Activated T-cell treated with anti-CD3 and anti-CD28 coated beads, Interleukin-2, amount 50 U/mL, for 72 hours (primary cell): ENCODE results near the gene PRDM12. TPM values are rescaled to one million over a fixed set of nuclear protein-coding genes. Genes with fewer than 3 reads are reported as not detected.

Experiments
- ATAC-seq, 2 donors: fragments of 150-1000 bp; cut with Tn5 transposase; replicated peaks in 1 of 2; 2 replicates each; pipeline ENCODE4 v1.10.0; 2021; ENCODE audit warnings: moderate library complexity in 2 of 2, mild to moderate bottlenecking in 1 of 2
- DNase-seq, 2 donors: peaks; one replicate each; pipeline ENCODE4 v3.0.0; 2021 to 2022; ENCODE audit warnings: mixed read lengths in 1 of 2
- H3K27ac Mint-ChIP-seq: one replicate; pipeline ENCODE4 v1.8.0; 2022; ENCODE audit warnings: mild to moderate bottlenecking, moderate library complexity, mixed read lengths
- H3K27me3 Mint-ChIP-seq: one replicate; pipeline ENCODE4 v1.8.0; 2022; ENCODE audit warnings: low read depth, mixed read lengths
- H3K36me3 Mint-ChIP-seq, 2 donors: one replicate each; pipeline ENCODE4 v1.8.0; 2022; ENCODE audit warnings: mixed read lengths in 2 of 2, mild to moderate bottlenecking in 1 of 2; ENCODE audit not compliant: insufficient read depth in 2 of 2
- H3K4me1 Mint-ChIP-seq: one replicate; pipeline ENCODE4 v1.8.0; 2022; ENCODE audit warnings: low read depth, mixed read lengths
- H3K4me3 Mint-ChIP-seq, 2 donors: one replicate each; pipeline ENCODE4 v1.8.0; 2022; ENCODE audit warnings: mild to moderate bottlenecking in 2 of 2, mixed read lengths in 2 of 2, moderate library complexity in 2 of 2
- H3K9me3 Mint-ChIP-seq, 2 donors: one replicate each; pipeline ENCODE4 v1.8.0; 2022; ENCODE audit warnings: mixed read lengths in 2 of 2
- total RNA-seq, 2 donors: library from RNA; stranded (reverse); gene quantifications; one replicate each; pipeline ENCODE4 v1.2.3, GENCODE V29; 2022

The PRDM12 gene
- total RNA-seq, 2 donors from 2014 or later = not detected

- H3K4me1 Mint-ChIP-seq = no peaks in the 10 kb centered on the region
- H3K9me3 Mint-ChIP-seq = peaks cover 0 to under 1% of the 10 kb centered on the region in 2 donors
- no peaks in the 10 kb centered on the region for H3K36me3 Mint-ChIP-seq
- peak in 1 of 2 donors; percentile 22 for ATAC-seq
- no peak overlapping the region for H3K27ac Mint-ChIP-seq
- H3K27me3 Mint-ChIP-seq = no peaks in the 10 kb centered on the region
- DNase-seq = no peak
- no peak overlapping the region for H3K4me3 Mint-ChIP-seq
Measured at GRCh38 chr9:130640681-130641080, 23.7 kb upstream of the PRDM12 start.

GRCh38 chr9:130642926-130643325, 21.5 kb upstream of the PRDM12 start:
- Mint-ChIP-seq H3K27me3 (no peaks in the 10 kb centered on the region), H3K9me3 (peaks cover 5% of the 10 kb centered on the region in 2 donors), H3K36me3 (peaks cover 2% of the 10 kb centered on the region in 2 donors), H3K4me1 (no peaks in the 10 kb centered on the region), H3K27ac (no peak overlapping the region), H3K4me3 (no peak overlapping the region)
- ATAC-seq (no peak), DNase-seq (no peak)

- H3K4me1 Mint-ChIP-seq = no peaks in the 10 kb centered on the region
- H3K27ac Mint-ChIP-seq = no peak overlapping the region
- peaks cover 15% of the 10 kb centered on the region for H3K27me3 Mint-ChIP-seq
- no peak for ATAC-seq
- peaks cover 2% of the 10 kb centered on the region in 2 donors for H3K36me3 Mint-ChIP-seq
- H3K4me3 Mint-ChIP-seq = no peak overlapping the region
- peaks cover 2% of the 10 kb centered on the region in 2 donors for H3K9me3 Mint-ChIP-seq
- no peak for DNase-seq
Measured at GRCh38 chr9:130651221-130651620, 13.2 kb upstream of the PRDM12 start.

DNA sequence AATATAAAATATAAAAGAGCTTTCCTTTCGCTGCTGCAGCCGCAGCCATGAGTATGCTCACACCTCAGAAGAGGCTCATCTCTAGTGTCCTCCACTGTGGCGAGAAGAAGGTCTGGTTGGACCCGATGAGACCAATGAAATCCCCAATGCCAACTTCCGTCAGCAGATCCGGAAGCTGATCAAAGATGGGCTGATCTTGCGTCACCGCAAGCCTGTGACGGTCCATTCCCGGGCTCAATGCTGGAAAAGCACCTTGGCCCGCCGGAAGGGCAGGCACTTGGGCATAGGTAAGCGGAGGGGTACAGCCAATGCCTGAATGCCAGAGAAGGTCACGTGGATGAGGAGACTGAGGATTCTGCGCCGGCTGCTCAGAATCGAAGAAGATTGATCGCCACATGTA, 12.6 kb upstream of the PRDM12 start:
- peaks cover 21% of the 10 kb centered on the region for H3K27me3 Mint-ChIP-seq
- H3K4me3 Mint-ChIP-seq = no peak overlapping the region
- H3K9me3 Mint-ChIP-seq = no peaks in the 10 kb centered on the region
- no peaks in the 10 kb centered on the region for H3K4me1 Mint-ChIP-seq
- ATAC-seq = no peak
- no peaks in the 10 kb centered on the region for H3K36me3 Mint-ChIP-seq
- no peak overlapping the region for H3K27ac Mint-ChIP-seq
- DNase-seq = no peak

- no peaks in the 10 kb centered on the region for H3K9me3 Mint-ChIP-seq
- H3K27ac Mint-ChIP-seq = no peak overlapping the region
- H3K36me3 Mint-ChIP-seq = no peaks in the 10 kb centered on the region
- no peak overlapping the region for H3K4me3 Mint-ChIP-seq
- DNase-seq (no peak), ATAC-seq (no peak)
- H3K27me3 Mint-ChIP-seq = peaks cover 39% of the 10 kb centered on the region
- H3K4me1 Mint-ChIP-seq = peaks cover 3% of the 10 kb centered on the region
Measured at GRCh38 chr9:130654879-130655278, 9.5 kb upstream of the PRDM12 start.

DNA sequence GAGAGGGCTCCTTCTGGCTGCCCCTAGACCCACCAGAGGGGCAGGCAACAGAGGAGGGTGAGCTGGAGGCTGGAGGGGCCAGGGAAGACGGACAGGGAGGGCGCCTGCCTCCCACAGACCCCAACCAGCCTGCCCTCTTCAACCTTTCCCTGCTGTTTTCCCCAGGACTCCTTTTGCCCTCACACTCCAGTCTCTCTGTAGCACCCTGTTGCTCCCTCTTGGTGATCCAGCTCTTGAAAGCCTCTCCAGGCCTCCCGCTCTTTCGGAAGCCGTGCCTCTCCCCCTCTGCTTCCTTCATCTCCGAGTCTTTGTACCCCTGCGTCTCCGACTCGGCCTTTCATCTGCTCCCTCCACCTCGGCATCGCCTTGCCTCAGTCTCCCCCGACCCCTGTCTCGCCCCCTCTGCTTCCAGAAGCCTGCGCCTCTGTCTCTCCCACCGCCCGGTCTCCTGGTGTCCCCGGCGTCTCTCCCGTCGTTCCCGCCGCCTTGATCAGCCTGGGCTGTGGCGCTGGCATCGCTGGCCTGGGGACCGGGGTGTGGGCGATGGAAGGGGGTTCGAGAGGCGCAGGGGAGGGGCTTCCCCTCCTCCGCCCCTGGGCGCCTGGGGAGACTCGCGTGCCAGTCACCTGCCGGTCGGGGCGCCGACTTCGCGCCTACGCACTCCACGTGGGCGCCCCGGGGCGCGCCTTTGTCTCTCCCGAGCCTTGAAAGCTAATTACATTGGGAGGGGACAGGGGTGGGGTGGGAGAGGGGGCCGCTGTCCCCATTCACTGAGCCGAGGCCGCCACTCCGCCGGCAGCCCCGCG, 5.3 kb upstream of the PRDM12 start:
- Mint-ChIP-seq H3K4me1 (peaks cover 21% of the 10 kb centered on the region), H3K27ac (no peak overlapping the region), H3K4me3 (no peak overlapping the region), H3K9me3 (no peaks in the 10 kb centered on the region), H3K36me3 (no peaks in the 10 kb centered on the region), H3K27me3 (peaks cover 61% of the 10 kb centered on the region)
- DNase-seq (no peak), ATAC-seq (no peak)

GRCh38 chr9:130659699-130660248, 4.6 kb upstream of the PRDM12 start:
- DNase-seq = no peak
- Mint-ChIP-seq H3K36me3 (no peaks in the 10 kb centered on the region), H3K4me3 (peak overlapping the region; percentile 67 to 72), H3K4me1 (peaks cover 21% of the 10 kb centered on the region), H3K27me3 (peaks cover 62% of the 10 kb centered on the region), H3K9me3 (no peaks in the 10 kb centered on the region), H3K27ac (no peak overlapping the region)
- no peak for ATAC-seq

DNA sequence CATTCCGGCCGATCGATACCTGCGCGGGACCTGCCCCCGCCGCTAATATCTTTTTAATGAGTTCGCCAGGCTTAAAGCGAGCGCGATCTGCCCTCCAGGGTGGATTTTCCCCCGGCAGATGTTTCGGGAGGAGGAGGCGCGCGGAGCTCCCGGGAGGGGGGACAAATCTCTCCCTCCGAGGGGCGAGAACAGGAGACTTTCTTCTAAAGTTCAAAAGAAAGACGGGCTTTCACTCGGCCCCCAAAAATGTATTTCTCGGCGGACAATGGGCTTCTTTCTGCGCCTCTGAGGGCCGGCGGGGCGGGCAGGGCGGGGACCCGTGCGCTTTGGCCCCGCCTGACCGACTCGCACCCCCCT, 4.1 kb upstream of the PRDM12 start:
- Mint-ChIP-seq H3K27me3 (peaks cover 60% of the 10 kb centered on the region), H3K9me3 (no peaks in the 10 kb centered on the region), H3K27ac (no peak overlapping the region), H3K36me3 (peaks cover 0 to under 1% of the 10 kb centered on the region in 2 donors), H3K4me1 (peaks cover 22% of the 10 kb centered on the region), H3K4me3 (peak overlapping the region in 1 of 2 donors; percentile 42)
- no peak for ATAC-seq
- no peak for DNase-seq

DNA sequence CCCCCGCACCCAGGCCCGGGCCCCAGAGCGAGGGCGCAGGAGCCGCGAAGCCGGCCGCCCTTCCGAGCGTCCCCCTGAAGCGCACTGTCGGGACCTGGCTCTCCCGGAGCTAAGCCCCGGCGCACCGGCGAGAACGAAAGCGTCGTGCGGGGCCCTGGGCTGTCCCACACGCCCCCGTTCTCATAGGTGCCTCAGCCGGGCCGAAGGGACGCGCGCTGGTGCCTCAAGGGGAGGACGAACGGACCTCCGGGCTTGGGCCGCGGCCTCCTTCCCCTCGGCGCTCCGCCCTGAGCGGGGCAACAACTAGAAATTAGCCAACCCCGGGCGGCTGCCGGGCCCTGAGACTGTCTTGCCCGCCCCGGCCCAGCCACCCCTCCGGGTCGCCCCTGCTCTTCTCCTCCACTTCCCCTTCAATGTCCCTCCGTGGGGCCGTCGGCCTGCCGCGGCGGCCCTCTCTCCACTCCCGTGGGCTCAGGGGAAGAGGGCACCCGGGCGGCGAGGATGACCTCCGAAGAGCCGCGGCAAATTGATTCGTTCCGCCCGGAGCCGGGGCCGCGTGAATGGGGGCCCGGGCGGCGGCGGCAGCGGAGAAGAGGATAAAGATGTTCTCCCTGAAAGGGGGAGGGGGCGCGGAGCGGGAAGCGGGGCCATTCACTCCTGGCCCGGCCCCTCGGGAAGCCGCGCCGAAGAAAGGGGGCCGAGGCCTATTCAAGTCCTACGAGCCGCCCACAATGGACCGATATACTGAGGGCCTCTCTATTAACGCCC, 3.5 kb upstream of the PRDM12 start:
- H3K36me3 Mint-ChIP-seq = peaks cover 0 to 3% of the 10 kb centered on the region in 2 donors
- DNase-seq (no peak), ATAC-seq (no peak)
- H3K27me3 Mint-ChIP-seq = peaks cover 60% of the 10 kb centered on the region
- no peaks in the 10 kb centered on the region for H3K9me3 Mint-ChIP-seq
- H3K4me1 Mint-ChIP-seq = peaks cover 27% of the 10 kb centered on the region
- no peak overlapping the region for H3K27ac Mint-ChIP-seq
- peak overlapping the region; percentile 58 to 61 for H3K4me3 Mint-ChIP-seq

DNA sequence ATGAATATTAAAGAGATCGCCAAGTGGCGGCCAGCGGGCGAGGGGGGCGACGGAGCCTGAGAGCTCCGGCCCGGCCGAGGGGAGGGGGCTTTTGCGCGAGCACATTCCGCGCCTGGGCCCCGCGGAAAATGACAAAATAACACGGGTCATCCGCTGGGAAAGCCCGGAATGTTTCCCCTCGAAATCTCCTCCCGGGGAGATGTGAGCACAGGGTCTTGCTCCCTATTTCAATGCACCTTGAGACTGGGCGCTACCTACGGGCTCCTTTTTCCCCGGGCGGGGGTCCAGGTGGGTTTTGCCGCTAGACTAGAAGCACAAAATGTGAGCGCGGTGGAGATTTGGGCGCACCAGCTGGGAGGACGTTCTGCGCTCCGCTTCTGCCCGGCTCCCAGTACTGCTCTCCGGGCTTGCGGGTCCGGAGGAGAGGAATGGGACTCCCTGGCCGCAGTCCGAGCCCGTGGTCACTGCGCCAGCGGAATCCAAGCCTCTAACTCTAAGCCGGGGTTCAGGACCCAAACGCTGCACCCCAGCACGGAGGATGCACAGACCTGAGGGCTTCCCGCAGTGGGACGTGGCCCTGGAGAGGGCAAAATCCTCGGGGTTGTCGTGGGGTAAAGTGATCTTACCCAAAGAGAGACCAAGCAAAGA, 2.8 kb upstream of the PRDM12 start:
- peaks cover 0 to 3% of the 10 kb centered on the region in 2 donors for H3K36me3 Mint-ChIP-seq
- H3K9me3 Mint-ChIP-seq = no peaks in the 10 kb centered on the region
- H3K27me3 Mint-ChIP-seq = peaks cover 60% of the 10 kb centered on the region
- peaks cover 27% of the 10 kb centered on the region for H3K4me1 Mint-ChIP-seq
- DNase-seq = no peak
- peak overlapping the region in 1 of 2 donors; percentile 70 for H3K4me3 Mint-ChIP-seq
- no peak overlapping the region for H3K27ac Mint-ChIP-seq
- ATAC-seq = no peak

DNA sequence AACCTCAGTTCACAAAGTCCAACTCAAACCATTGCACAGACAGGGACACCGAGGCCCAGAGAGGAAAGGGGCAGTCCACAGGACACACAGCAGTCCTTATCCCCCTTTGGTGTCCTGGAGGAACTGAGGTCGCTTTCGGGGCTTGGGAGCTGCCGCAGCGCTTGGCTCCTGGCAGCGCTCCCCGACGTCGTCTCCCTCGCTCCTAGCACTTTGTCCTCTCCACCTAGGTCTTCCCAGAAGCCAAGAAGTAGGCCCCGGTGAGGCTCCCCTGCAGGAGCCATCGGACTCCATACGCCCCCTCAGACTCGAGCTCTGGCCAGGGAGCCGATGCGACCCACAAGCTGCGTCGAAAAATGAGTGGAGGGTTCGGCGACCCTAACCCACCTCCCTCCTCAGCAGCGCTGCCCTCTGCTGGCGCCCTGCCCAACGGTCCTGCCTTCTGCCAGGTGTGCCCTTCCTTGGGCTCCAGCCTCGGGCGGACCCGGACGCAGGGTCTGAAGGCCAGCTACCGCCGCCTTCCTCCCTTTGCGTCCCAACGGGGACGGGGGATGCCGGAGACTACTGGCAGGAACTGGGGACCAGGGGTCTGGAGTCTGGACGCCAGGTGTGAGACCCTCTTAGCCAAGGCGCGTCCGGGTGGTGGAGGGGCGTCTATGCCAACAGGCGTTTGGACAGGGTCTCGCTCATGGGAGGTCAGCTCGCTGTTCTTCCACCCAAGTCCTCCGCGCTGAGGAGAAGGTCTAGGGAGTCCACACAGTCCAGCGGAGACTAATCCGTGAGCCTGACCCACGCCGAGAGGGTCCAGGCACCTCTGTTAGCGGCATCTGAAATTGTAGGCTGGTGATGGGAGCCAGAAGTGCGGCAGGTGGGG, 2.1 kb upstream of the PRDM12 start:
- peak overlapping the region; percentile 28 to 70 for H3K4me3 Mint-ChIP-seq
- H3K4me1 Mint-ChIP-seq = peaks cover 27% of the 10 kb centered on the region
- peaks cover 0 to 3% of the 10 kb centered on the region in 2 donors for H3K36me3 Mint-ChIP-seq
- H3K9me3 Mint-ChIP-seq = no peaks in the 10 kb centered on the region
- no peak for DNase-seq
- no peak for ATAC-seq
- H3K27ac Mint-ChIP-seq = no peak overlapping the region
- peaks cover 59% of the 10 kb centered on the region for H3K27me3 Mint-ChIP-seq

GRCh38 chr9:130662970-130663257, 1.5 kb upstream of the PRDM12 start:
- Mint-ChIP-seq H3K36me3 (peaks cover 0 to 3% of the 10 kb centered on the region in 2 donors), H3K9me3 (no peaks in the 10 kb centered on the region), H3K27me3 (peaks cover 62% of the 10 kb centered on the region), H3K27ac (no peak overlapping the region), H3K4me3 (peak overlapping the region; percentile 28 to 70), H3K4me1 (peaks cover 27% of the 10 kb centered on the region)
- no peak for DNase-seq
- ATAC-seq = no peak
